ENCODE results near the gene MBP.
A peak's percentile ranks its signal among the peaks of the same experiment; 100 is the strongest.

DNA sequence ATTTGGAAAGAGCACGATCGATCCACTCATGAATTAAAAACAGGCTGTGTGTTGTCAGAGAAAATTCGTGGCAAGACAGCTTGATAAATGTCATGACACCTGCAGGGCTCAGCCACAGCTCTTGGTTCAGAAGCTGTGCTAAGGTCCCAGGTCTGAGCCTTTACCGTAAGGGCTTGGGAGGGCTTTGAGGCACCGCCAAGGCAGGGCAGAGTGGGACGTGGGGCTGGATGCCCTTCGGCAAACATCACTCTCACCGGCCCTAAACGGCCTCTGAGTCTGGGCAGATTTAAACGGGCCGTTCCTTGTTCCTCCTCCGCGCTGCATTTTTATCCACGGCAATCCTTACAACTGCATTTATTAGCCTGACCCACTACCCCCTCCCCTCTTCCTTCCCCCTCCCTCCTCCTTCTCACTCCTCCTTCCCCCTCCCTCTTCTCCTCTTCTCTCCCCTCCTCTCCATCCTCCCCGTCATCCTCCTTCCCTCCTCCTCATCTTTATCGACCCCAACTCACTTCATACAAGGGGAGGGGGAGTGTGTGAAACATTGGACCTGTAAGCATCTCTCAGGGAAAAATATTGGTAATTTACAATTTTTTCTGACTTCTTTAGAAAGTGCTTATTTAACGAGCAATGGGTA, 33.9 kb downstream of the MBP start:
- TF ChIP-seq, protein P1, sequence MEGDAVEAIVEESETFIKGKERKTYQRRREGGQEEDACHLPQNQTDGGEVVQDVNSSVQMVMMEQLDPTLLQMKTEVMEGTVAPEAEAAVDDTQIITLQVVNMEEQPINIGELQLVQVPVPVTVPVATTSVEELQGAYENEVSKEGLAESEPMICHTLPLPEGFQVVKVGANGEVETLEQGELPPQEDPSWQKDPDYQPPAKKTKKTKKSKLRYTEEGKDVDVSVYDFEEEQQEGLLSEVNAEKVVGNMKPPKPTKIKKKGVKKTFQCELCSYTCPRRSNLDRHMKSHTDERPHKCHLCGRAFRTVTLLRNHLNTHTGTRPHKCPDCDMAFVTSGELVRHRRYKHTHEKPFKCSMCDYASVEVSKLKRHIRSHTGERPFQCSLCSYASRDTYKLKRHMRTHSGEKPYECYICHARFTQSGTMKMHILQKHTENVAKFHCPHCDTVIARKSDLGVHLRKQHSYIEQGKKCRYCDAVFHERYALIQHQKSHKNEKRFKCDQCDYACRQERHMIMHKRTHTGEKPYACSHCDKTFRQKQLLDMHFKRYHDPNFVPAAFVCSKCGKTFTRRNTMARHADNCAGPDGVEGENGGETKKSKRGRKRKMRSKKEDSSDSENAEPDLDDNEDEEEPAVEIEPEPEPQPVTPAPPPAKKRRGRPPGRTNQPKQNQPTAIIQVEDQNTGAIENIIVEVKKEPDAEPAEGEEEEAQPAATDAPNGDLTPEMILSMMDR (IDR thresholded peaks at IDR 0.05; ENCODE audit: insufficient read depth, low read length), result no peak
- TF ChIP-seq POLR2AphosphoS5 (IDR thresholded peaks at IDR 0.05; ENCODE audit: low read depth), result peak; percentile 26; the same call in 1 of the 2 replicates
- TF ChIP-seq, protein P2, sequence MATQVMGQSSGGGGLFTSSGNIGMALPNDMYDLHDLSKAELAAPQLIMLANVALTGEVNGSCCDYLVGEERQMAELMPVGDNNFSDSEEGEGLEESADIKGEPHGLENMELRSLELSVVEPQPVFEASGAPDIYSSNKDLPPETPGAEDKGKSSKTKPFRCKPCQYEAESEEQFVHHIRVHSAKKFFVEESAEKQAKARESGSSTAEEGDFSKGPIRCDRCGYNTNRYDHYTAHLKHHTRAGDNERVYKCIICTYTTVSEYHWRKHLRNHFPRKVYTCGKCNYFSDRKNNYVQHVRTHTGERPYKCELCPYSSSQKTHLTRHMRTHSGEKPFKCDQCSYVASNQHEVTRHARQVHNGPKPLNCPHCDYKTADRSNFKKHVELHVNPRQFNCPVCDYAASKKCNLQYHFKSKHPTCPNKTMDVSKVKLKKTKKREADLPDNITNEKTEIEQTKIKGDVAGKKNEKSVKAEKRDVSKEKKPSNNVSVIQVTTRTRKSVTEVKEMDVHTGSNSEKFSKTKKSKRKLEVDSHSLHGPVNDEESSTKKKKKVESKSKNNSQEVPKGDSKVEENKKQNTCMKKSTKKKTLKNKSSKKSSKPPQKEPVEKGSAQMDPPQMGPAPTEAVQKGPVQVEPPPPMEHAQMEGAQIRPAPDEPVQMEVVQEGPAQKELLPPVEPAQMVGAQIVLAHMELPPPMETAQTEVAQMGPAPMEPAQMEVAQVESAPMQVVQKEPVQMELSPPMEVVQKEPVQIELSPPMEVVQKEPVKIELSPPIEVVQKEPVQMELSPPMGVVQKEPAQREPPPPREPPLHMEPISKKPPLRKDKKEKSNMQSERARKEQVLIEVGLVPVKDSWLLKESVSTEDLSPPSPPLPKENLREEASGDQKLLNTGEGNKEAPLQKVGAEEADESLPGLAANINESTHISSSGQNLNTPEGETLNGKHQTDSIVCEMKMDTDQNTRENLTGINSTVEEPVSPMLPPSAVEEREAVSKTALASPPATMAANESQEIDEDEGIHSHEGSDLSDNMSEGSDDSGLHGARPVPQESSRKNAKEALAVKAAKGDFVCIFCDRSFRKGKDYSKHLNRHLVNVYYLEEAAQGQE (IDR thresholded peaks at IDR 0.05; ENCODE audit: insufficient replicate concordance, low read depth), result no peak
- TF ChIP-seq SPI1 (IDR thresholded peaks at IDR 0.05; ENCODE audit: borderline replicate concordance, low read depth), result no peak

Data from HL-60 (cell line).